RWPE2 (cell line): ENCODE measurements around the gene CPSF3.

Source experiments
- ATAC-seq: fragments of 200-7000 bp; cut with Tn5 transposase; 3 replicates; pipeline ENCODE4 v1.9.1; 2021; ENCODE audit warnings: low read depth
- DNase-seq: peaks from one replicate; pipeline ENCODE4 v3.0.0-alpha.2; 2020; ENCODE audit warnings: low spot score
- H3K27ac ChIP-seq: fragments of 450-650 bp; 2 replicates; pipeline ENCODE4 v1.5.1; 2017; ENCODE audit warnings: mild to moderate bottlenecking; ENCODE audit not compliant: poor library complexity, severe bottlenecking
- H3K27me3 ChIP-seq: fragments of 250-450 bp; sonication (Bioruptor Pico); 2 replicates; pipeline ENCODE4 v1.5.1; 2021; ENCODE audit warnings: mild to moderate bottlenecking, moderate library complexity; ENCODE audit not compliant: insufficient read depth, poor library complexity, severe bottlenecking
- H3K36me3 ChIP-seq: fragments of 250-450 bp; sonication (Bioruptor Pico); 2 replicates; pipeline ENCODE4 v1.5.1; 2020; ENCODE audit warnings: low read depth, mild to moderate bottlenecking, moderate library complexity
- H3K4me1 ChIP-seq: fragments of 250-450 bp; sonication (Bioruptor Pico); 2 replicates; pipeline ENCODE4 v1.5.1; 2021; ENCODE audit warnings: mild to moderate bottlenecking, moderate library complexity; ENCODE audit not compliant: insufficient read depth, poor library complexity, severe bottlenecking
- H3K4me3 ChIP-seq: fragments of 250-450 bp; sonication (Bioruptor Pico); 2 replicates; pipeline ENCODE4 v1.5.1; 2021; ENCODE audit warnings: mild to moderate bottlenecking, moderate library complexity; ENCODE audit not compliant: severe bottlenecking
- H3K9me3 ChIP-seq: fragments of 250-450 bp; sonication (Bioruptor Pico); 2 replicates; pipeline ENCODE4 v1.5.1; 2021; ENCODE audit warnings: mild to moderate bottlenecking, moderate library complexity; ENCODE audit not compliant: severe bottlenecking
- CTCF ChIP-seq: fragments of 450-650 bp; IDR thresholded peaks from one replicate; pipeline ENCODE4 v1.5.1; 2017; ENCODE audit warnings: mild to moderate bottlenecking, moderate library complexity; ENCODE audit not compliant: poor library complexity, severe bottlenecking

Gene CPSF3

DNA sequence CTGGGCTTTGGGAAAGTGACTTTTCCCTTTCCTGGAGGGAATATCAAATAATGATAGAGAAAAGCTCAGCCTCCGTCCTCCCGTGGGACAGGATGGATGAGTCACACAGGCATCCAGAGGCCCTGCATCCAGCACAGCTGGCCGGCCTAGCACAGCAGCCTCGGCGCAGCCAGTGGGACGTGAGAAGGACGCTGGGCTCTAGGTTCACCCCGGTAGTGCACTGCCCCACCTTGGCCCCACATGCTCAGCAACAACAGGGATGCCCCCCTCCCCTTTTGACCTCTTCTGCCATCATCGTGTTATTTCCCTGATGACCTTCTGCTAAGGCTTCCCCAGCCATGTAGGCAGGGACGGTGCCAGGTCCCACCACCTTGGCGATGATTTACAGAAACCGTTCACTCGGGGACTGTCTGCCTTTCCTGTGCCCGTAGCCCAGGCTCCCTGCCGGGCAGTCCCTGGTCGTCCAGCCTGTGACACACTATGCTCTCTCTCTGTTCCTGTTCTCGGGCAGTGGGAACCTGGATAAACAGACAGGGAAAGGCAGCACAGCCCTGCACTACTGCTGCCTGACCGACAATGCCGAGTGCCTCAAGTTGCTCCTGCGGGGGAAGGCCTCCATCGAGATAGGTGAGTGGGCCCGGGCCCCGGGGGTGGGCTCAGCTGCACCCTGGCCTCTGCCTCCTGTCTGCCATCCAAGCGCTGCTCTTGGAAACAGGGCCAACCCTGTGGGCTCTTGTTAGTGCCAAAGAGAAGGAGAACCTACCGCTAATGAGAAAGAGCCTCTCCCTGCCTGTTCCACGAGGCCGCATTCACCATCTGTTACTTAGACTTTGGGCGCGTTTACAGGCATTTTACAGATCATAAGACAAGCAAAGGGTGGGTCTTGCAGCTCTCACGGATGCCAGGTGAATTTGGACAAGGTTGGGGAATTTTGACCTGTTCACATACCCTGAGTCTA lies 44.7 kb upstream of the CPSF3 start:
- peaks cover 29% of the 10 kb centered on the region for H3K4me1 ChIP-seq
- H3K27ac ChIP-seq, result peak overlapping the region; percentile 84
- peak; percentile 78 for ATAC-seq
- H3K4me3 ChIP-seq, result no peak overlapping the region
- no peaks in the 10 kb centered on the region for H3K27me3 ChIP-seq
- H3K9me3 ChIP-seq, result no peaks in the 10 kb centered on the region
- no peak for DNase-seq
- peaks cover 85% of the 10 kb centered on the region for H3K36me3 ChIP-seq
- TF ChIP-seq CTCF, result no peak

- peaks cover 29% of the 10 kb centered on the region for H3K4me1 ChIP-seq
- TF ChIP-seq CTCF, result no peak
- no peak for DNase-seq
- no peaks in the 10 kb centered on the region for H3K27me3 ChIP-seq
- no peak overlapping the region for H3K4me3 ChIP-seq
- H3K9me3 ChIP-seq, result no peaks in the 10 kb centered on the region
- H3K36me3 ChIP-seq, result peaks cover 86% of the 10 kb centered on the region
- peak overlapping the region; percentile 84 for H3K27ac ChIP-seq
- ATAC-seq, result no peak
These were observed 44.1 kb upstream of the CPSF3 start for GRCh38 chr2:9379391-9379755.

- no peak for DNase-seq
- H3K9me3 ChIP-seq, result no peaks in the 10 kb centered on the region
- peak overlapping the region; percentile 84 for H3K27ac ChIP-seq
- H3K27me3 ChIP-seq, result no peaks in the 10 kb centered on the region
- H3K4me3 ChIP-seq, result no peak overlapping the region
- H3K4me1 ChIP-seq, result peaks cover 39% of the 10 kb centered on the region
- H3K36me3 ChIP-seq, result peaks cover 91% of the 10 kb centered on the region
- ATAC-seq, result peak; percentile 82
- peak; percentile 9 for TF ChIP-seq CTCF
These were observed 42.5 kb upstream of the CPSF3 start for GRCh38 chr2:9380702-9381628.

DNA sequence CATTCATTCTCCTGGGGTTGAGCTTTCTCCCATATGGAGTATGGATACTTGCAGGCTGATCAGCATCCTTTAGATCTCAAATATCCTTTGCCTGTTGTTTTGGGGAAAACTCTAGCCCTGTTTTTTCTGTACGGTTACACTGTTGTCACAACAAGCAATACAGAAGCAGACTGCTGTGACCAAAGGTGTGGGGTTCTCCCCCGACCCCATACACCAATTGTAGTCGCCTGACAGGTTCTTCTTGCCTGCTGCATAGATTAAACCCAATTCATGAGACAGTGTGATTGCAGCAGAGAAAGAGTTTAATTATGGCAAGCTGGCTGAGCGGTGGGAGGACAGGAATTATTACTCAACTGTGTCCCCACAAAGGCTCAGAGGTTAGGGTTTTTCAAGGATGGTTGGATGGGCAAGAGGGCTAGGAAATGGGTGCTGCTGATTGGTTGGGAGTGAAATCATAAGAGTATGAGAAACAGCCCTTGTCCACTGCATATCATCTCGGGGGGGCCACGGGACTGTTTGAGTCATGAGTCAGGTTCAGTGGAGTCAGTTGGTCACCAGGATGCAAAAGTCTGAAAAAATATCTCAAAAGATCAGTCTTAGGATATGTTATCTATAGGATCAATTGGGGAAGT lies 40.7 kb upstream of the CPSF3 start:
- Histone ChIP-seq H3K4me3 (no peak overlapping the region), H3K27me3 (no peaks in the 10 kb centered on the region), H3K9me3 (no peaks in the 10 kb centered on the region), H3K4me1 (peaks cover 48% of the 10 kb centered on the region), H3K36me3 (peaks cover 84% of the 10 kb centered on the region), H3K27ac (no peak overlapping the region)
- DNase-seq (no peak), ATAC-seq (no peak)
- TF ChIP-seq CTCF, result no peak
